Tibial nerve (tissue), 4 donors: ENCODE results near the gene RIOK1. TPM values are rescaled to one million over a fixed set of nuclear protein-coding genes. Genes with fewer than 3 reads are reported as not detected.
A peak's percentile ranks its signal among the peaks of the same experiment; 100 is the strongest.

Source experiments
- DNase-seq, 2 donors: peaks; one replicate each; pipeline ENCODE4 v3.0.0-alpha.2; 2019; ENCODE audit warnings: low spot score in 2 of 2
- H3K27ac ChIP-seq, 4 donors: fragments of 200-600 bp; sonication (generic) in 3 of 4; one replicate each; pipeline ENCODE4 v1.5.1; 2017 to 2019; ENCODE audit warnings: mild to moderate bottlenecking in 1 of 4
- H3K27me3 ChIP-seq, 2 donors: fragments of 200-600 bp; sonication (generic) in 1 of 2; one replicate each; pipeline versions ENCODE4 v1.5.1 to v1.6.0; 2017 to 2019
- H3K36me3 ChIP-seq, 3 donors: fragments of 200-600 bp; sonication (generic); one replicate each; pipeline ENCODE4 v1.5.1; 2018 to 2019
- H3K4me1 ChIP-seq, 4 donors: fragments of 200-600 bp; sonication (generic) in 3 of 4; one replicate each; pipeline ENCODE4 v1.5.1; 2017 to 2019
- H3K4me3 ChIP-seq, 4 donors: fragments of 200-600 bp; sonication (generic) in 3 of 4; one replicate each; pipeline ENCODE4 v1.5.1; 2017 to 2019; ENCODE audit warnings: mild to moderate bottlenecking in 1 of 4, moderate library complexity in 1 of 4
- H3K9me3 ChIP-seq, 4 donors: fragments of 200-600 bp; sonication (generic) in 3 of 4; one replicate each; pipeline ENCODE4 v1.5.1; 2017 to 2019
- EP300 ChIP-seq, 2 donors: sonication (generic); formaldehyde crosslinking; IDR thresholded peaks; one replicate each; pipeline ENCODE4 v1.6.1; 2017; ENCODE audit warnings: antibody characterized with exemption in 2 of 2, mild to moderate bottlenecking in 1 of 2
- POLR2A ChIP-seq, 2 donors: fragments of 450-650 bp; IDR thresholded peaks; one replicate each; pipeline ENCODE4 v1.6.1; 2017; ENCODE audit warnings: antibody characterized with exemption in 2 of 2, mild to moderate bottlenecking in 2 of 2, moderate library complexity in 2 of 2
- WGBS, 2 donors: methylation state at CpG; one replicate each; pipeline ENCODE4 v1.1.5; 2018; 5-methylcytosine and 5-hydroxymethylcytosine counted together
- total RNA-seq, 4 donors: library from RNA; depleted of rRNA; stranded (reverse); fragments of >200 nt; gene quantifications; one replicate each; pipeline ENCODE4 v1.1.0, GENCODE V29; 2016
- TF ChIP-seq, protein P1 (sequence below), 5 experiments: fragments of 200-600 bp in 3 of 5; fragments of 450-650 bp in 2 of 5; sonication (generic) in 3 of 5; IDR thresholded peaks; one replicate each; pipeline ENCODE4 v1.5.1; 2016 to 2019; ENCODE audit warnings: antibody characterized with exemption in 5 of 5, mild to moderate bottlenecking in 3 of 5, moderate library complexity in 2 of 5

RIOK1 gene
- total RNA-seq, 4 donors from 2014 or later: 9.0 to 25.2 (median 12.9) TPM

DNA sequence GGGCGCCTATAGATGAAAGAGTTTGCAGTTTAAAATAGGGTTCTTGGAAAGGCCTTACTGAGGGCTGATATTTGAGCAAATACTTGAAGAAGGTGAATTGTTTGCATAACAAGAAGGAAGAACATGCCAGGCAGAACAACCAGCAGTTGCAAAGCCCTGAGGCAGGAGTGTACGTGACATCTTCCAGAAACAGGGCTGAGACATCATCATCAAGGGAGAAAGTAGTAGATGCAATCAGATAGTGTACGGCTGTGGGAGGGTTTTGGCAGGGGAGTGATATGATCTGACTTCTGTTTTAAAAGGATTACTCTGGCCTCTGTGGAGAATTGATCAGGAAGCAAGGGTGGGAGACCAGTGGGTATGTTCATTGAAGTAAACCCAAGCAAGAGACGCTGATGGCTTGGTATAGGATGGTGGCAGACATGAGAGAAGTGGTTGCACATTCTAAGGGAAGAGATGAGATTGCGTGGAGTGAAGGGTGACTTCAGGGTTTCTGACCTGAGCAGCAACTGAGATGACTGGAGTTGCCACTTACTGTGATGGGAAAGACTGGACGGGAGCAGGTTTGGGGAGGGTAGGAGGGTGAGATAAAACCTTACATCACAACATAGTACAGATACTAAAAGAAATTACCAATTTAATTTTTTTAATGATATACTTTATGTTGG, 28.8 kb downstream of the RIOK1 start:
- Histone ChIP-seq H3K4me3 (no peak overlapping the region), H3K27me3 (no peaks in the 10 kb centered on the region), H3K4me1 (no peaks in the 10 kb centered on the region), H3K36me3 (peaks cover 0 to 71% (median 6%) of the 10 kb centered on the region in 3 donors), H3K27ac (no peak overlapping the region), H3K9me3 (no peaks in the 10 kb centered on the region)
- WGBS, 2 donors: 89 to 91% methylated on average over 6 of the region's 6 CpGs
- no peak for DNase-seq
- no peak for TF ChIP-seq EP300 (IDR thresholded peaks at IDR 0.05)
- TF ChIP-seq POLR2A (IDR thresholded peaks at IDR 0.05): no peak
- TF ChIP-seq, protein P1, sequence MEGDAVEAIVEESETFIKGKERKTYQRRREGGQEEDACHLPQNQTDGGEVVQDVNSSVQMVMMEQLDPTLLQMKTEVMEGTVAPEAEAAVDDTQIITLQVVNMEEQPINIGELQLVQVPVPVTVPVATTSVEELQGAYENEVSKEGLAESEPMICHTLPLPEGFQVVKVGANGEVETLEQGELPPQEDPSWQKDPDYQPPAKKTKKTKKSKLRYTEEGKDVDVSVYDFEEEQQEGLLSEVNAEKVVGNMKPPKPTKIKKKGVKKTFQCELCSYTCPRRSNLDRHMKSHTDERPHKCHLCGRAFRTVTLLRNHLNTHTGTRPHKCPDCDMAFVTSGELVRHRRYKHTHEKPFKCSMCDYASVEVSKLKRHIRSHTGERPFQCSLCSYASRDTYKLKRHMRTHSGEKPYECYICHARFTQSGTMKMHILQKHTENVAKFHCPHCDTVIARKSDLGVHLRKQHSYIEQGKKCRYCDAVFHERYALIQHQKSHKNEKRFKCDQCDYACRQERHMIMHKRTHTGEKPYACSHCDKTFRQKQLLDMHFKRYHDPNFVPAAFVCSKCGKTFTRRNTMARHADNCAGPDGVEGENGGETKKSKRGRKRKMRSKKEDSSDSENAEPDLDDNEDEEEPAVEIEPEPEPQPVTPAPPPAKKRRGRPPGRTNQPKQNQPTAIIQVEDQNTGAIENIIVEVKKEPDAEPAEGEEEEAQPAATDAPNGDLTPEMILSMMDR (IDR thresholded peaks at IDR 0.05): no peak

DNA sequence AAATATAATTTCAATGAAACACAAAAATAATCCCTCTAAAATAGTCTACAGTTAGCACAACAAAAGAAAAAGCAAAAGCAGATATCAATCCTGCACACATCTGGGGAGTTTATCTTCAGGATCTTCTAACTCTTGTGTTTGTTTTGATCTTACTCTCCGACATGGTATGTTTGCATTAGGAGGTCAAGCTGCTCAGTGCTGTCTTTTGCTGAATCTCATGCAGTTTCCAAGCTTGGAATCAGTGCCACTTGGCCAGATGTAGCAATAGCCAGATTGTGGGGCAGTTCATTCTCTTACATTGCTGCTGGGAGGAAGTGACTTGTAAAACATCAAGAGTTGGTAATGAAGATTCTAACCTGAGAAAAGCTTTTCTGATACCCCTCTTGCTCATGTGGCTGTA, 29.5 kb downstream of the RIOK1 start:
- H3K4me3 ChIP-seq: no peak overlapping the region
- H3K27me3 ChIP-seq: no peaks in the 10 kb centered on the region
- no peaks in the 10 kb centered on the region for H3K4me1 ChIP-seq
- TF ChIP-seq EP300 (IDR thresholded peaks at IDR 0.05) (no peak), POLR2A (IDR thresholded peaks at IDR 0.05) (no peak)
- TF ChIP-seq, protein P1 (IDR thresholded peaks at IDR 0.05): no peak
- no peak overlapping the region for H3K27ac ChIP-seq
- 69 to 85% methylated on average over 1 of the region's 1 CpG for WGBS, 2 donors
- peaks cover 0 to 64% (median 6%) of the 10 kb centered on the region in 3 donors for H3K36me3 ChIP-seq
- no peaks in the 10 kb centered on the region for H3K9me3 ChIP-seq
- no peak for DNase-seq

DNA sequence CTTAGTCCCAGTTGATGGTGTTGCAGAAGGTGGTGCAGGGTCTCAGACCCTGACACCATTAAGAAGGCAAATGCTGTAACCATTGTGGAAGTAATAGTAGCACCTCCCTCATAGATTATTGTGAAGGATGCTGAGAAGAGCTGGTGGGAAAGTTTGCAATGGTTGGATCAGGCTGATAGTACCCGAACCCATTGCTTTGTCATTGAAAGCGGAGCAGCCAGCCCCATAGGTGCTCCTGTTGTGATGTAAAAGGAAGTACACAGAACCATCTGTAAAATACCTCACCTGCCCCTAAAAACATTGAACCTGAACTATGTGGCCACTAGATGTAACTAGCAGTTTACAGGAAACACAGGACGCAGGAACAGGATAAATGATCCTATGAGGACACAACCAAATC, 31.5 kb downstream of the RIOK1 start:
- peaks cover 0 to 44% (median 0%) of the 10 kb centered on the region in 3 donors for H3K36me3 ChIP-seq
- TF ChIP-seq POLR2A (IDR thresholded peaks at IDR 0.05) (no peak), EP300 (IDR thresholded peaks at IDR 0.05) (no peak)
- TF ChIP-seq, protein P1 (IDR thresholded peaks at IDR 0.05): no peak
- H3K27ac ChIP-seq: no peak overlapping the region
- H3K4me3 ChIP-seq: no peak overlapping the region
- no peak for DNase-seq
- H3K4me1 ChIP-seq: no peaks in the 10 kb centered on the region
- no peaks in the 10 kb centered on the region for H3K27me3 ChIP-seq
- 96 to 99% methylated on average over 3 of the region's 3 CpGs for WGBS, 2 donors
- peaks cover 0 to 5% (median 0%) of the 10 kb centered on the region in 4 donors for H3K9me3 ChIP-seq

DNA sequence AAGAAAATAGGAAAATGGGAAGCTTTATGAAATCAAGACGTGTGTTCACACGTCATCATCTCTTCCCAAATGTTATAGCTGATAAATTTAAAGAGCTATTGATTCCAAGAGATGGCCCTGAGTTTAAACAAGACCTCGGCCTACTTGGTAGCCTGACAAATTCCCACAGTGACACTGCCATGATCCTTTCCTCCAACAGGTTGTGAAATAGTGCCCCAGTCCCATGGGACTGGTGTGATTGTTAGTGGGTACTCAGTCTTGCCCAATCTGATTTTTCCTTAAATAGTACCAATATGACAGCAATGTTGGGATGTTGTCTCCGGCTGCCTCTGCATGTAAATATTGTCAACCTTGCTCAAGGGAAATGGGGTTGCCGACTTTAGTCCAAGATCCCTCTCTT, 34.5 kb downstream of the RIOK1 start:
- Histone ChIP-seq H3K4me1 (no peaks in the 10 kb centered on the region), H3K27me3 (no peaks in the 10 kb centered on the region), H3K9me3 (peaks cover 0 to 5% (median 0%) of the 10 kb centered on the region in 4 donors), H3K4me3 (no peak overlapping the region), H3K27ac (no peak overlapping the region), H3K36me3 (peaks cover 0 to 15% (median 0%) of the 10 kb centered on the region in 3 donors)
- TF ChIP-seq EP300 (IDR thresholded peaks at IDR 0.05) (no peak), POLR2A (IDR thresholded peaks at IDR 0.05) (no peak)
- TF ChIP-seq, protein P1 (IDR thresholded peaks at IDR 0.05): no peak
- DNase-seq: no peak
- 84 to 92% methylated on average over 5 of the region's 5 CpGs for WGBS, 2 donors

DNA sequence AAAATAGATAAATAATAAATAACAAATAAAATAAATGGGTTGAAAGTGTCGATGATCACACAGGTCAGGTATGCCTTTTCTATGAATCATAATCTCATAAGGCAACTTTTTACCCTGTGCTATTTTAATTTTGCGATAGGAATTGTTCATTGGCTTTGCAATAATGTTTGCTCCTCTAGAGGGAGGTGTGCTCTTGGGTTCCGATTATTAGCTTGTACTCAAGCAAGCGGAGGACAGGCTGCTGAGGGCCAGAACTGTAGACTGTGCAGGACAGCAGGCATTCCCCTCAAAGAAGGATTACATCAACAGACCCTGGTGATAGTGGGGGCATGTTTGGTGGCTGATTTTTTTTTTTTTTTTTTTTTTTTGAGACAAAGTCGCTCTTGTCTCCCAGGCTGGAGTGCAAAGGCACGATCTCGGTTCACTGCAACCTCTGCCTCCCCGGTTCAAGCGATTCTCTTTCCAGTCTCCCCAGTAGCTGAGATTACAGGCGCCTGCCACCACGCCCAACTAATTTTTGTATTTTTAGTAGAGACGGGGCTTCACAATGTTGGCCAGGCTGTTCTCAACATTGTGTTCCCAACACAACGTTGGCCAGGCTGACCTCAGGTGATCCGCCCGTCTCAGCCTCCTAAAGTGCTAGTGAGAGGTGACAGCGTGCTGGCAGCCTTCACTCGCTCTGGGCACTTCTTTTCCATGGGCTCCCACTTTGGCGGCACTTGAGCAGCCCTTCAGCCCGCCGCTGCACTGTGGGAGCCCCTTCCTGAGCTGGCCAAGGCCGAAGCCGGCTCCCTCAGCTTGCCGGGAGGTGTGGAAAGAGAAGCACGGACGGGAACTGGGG, 35.6 kb downstream of the RIOK1 start:
- no peak overlapping the region for H3K4me3 ChIP-seq
- peaks cover 0 to 5% (median 0%) of the 10 kb centered on the region in 4 donors for H3K9me3 ChIP-seq
- DNase-seq: no peak
- peaks cover 0 to 4% (median 0%) of the 10 kb centered on the region in 3 donors for H3K36me3 ChIP-seq
- no peaks in the 10 kb centered on the region for H3K4me1 ChIP-seq
- TF ChIP-seq POLR2A (IDR thresholded peaks at IDR 0.05): no peak
- TF ChIP-seq, protein P1 (IDR thresholded peaks at IDR 0.05): peak in 4 of 5 experiments; percentile 12 to 26 (median 19)
- 74 to 79% methylated on average over 23 to 25 of the region's 25 CpGs for WGBS, 2 donors
- H3K27ac ChIP-seq: no peak overlapping the region
- H3K27me3 ChIP-seq: no peaks in the 10 kb centered on the region
